Suppressor macrophage (primary cell): ENCODE data around the gene NUMA1.

ENCODE experiments used
- DNase-seq, 4 experiments: peaks; one replicate each; pipeline ENCODE4 v3.0.0-alpha.2; 2020 to 2022

The NUMA1 gene

GRCh38 chr11:72014761-72015320 lies 65.5 kb downstream of the NUMA1 start:
- no peak for DNase-seq

GRCh38 chr11:72013765-72014711 lies 66.3 kb downstream of the NUMA1 start:
- DNase-seq: no peak

GRCh38 chr11:72012897-72013721 lies 67.2 kb downstream of the NUMA1 start:
- no peak for DNase-seq

- DNase-seq: no peak
Observed at GRCh38 chr11:72012091-72012630, 68.2 kb downstream of the NUMA1 start.

DNA sequence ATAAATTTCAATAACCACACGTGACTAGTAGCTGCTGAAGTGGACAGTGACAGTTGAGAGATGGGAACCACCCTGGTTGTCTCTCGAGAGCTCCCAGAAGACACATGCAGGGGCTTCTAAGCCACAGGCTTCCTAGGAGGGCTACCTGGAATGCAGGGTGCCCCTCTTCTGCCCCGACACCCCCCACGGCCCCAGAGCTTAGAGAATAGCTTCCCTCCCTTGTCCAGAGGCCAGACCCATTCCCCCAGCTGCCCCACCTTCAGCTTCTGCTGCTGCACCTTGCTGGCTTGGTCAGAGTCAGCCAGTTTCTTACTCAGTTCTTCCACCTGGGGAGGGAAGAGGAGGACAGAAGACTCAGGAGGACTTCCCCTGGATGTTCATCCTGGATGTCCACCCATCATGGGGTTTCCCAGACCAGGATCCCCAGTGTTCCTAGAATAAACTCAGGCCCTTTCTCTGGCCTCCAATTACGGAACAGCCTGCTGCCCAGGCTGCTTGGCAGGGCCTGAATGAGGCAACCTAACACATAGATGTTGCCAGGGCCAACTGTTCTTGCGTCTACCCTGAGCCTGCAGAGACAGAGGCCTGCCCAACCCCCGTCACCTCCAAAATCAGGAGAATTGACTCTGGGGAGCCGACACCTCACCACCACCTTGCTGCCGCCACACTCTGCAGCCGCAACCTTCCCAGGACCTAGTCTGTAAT lies 69.7 kb downstream of the NUMA1 start:
- DNase-seq: no peak

DNA sequence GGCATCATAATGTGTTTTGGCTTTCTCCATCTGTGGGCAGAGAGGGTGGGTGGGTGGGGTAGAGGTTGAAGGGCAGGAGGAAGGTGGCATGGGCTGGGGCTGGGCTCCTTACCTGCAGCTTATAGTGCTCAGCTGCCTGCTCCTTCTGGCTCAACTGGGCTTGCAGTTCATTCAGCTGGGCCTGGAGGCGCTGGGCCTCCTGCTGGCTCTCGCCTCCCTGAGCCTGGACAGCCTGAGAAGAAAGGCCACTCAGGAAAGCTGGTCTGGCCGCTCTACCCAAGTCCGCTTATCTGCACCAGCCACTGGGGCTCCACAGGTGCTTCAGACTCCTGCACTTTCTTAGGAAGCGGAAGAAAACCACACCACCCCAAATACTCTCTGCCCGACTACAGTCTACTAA lies 71.2 kb downstream of the NUMA1 start:
- no peak for DNase-seq

DNA sequence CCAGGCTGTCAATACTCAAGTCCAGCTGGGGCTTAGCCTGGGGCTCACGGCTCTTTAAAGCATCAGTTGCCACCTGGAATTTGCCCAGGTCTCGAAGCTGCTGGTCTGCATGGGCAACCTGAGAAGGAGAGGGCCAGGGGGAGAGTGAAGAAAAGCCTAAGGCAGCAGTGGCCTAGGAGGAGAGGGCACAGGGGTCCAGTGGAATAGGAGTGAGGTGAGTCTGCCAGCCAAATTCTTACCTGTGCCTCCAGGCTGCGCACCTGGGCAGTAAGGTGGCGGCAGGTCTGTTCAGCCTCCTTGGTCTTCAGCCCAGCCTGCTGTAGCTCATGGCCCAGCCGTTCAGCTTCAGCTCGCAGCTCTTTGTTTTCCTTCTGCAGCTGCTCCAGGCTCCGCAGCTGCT lies 71.6 kb downstream of the NUMA1 start:
- no peak for DNase-seq

DNA sequence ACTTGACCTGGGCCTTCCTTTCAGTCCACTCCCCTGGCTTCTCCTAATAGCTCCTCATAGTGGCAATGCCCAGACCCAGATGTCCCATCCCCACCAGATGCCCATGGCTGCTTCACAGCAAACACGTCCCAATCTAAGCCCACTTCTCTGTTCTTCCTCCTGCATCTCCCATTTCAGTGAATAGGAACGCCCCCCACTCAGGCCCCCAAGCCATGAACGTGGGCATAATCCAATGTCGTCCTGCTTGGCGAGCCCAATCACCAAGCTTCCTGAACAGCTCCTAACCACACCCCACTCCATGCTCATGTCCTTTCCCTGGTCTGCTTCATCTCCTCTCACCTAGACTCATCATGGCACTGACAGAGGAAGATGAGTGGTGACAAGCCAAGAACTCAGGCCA lies 72.8 kb downstream of the NUMA1 start:
- no peak for DNase-seq

GRCh38 chr11:72007089-72007476 lies 73.3 kb downstream of the NUMA1 start:
- no peak for DNase-seq

- no peak for DNase-seq
Observed at GRCh38 chr11:72006309-72007088, 73.8 kb downstream of the NUMA1 start.

DNA sequence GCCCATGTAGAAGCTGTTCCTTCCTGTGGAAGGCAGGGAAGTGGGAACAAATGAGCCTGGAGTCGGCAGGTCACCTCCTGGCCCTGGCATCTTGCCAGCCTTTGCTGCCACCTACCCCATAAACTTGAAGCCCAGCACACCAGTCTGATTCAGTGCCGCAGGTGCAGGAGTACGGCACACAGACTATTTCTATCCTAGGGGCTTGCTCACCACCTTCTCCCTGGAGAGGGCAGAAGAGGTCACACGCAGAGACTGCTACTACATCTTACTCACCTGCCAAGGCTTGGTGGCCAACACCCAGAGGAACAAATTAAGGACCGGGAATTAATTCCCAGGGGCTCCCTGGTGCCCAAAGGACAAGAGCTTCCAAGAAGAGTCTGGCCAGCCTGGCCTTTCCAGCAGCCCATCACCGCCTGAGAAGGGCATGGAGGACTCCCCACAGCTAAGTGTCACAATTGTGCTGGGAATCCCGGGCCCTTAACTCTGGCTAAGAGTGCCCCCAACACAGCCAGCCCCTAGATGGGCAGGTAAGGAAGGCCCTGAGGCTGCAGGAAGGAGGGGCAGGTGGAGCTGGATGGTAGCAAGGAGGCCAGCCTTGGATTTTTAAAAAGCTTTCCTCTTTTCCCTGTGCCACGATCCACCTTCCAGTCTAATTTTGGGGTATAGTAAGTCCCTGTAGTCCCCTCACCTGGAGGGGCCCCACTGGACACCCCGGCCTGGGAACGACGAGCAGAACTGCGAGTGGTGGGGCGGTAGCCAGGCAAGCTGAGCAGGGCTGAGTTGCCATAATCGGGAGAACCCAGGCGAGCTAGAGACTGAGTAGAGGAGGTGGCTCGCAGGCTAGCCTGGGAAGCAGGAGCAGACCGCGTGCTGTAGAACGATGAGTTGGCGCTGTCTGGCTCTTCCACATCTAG lies 74.7 kb downstream of the NUMA1 start:
- DNase-seq: no peak

DNA sequence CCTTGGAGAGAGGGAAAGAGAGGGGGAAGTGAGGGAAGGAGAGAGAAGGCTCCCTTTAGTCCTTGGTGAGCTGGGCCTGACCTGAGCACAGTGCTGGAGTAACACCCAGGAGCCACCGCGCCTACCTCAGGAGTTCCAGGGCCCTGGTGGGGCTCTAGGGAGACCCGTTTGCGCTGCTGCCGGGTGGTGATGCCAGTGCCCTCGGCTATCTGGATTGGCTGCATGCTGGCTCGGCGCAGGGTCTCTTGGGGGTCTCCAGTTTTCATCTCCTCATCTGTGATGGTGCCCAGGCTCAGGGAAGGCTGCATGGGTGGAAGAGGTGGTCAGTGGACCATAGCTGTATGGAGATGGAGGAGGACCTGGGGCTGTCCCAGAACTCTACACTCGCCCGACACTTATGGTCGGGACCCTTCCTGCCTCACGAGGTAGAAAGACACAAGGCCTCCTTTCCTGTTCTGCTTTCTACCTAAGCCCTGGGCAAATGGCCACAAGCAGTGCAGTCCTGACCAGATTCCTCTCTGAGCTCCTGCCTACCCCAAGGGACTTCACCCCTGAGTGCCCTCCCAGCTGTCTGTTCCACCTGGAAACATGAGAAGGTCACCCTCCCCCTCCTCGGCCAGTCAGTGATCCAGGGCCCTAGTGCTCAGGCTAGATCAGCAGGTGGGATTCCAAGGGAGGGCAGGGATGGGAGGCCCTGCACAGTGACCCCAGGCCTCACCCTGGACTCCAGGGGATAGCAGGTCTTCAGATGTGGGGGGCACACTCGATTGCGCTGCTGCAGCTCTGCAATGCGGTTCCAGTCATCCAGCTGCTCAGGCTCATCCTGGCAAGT lies 75.6 kb downstream of the NUMA1 start:
- no peak for DNase-seq

GRCh38 chr11:72003776-72004171 lies 76.6 kb downstream of the NUMA1 start:
- no peak for DNase-seq

DNA sequence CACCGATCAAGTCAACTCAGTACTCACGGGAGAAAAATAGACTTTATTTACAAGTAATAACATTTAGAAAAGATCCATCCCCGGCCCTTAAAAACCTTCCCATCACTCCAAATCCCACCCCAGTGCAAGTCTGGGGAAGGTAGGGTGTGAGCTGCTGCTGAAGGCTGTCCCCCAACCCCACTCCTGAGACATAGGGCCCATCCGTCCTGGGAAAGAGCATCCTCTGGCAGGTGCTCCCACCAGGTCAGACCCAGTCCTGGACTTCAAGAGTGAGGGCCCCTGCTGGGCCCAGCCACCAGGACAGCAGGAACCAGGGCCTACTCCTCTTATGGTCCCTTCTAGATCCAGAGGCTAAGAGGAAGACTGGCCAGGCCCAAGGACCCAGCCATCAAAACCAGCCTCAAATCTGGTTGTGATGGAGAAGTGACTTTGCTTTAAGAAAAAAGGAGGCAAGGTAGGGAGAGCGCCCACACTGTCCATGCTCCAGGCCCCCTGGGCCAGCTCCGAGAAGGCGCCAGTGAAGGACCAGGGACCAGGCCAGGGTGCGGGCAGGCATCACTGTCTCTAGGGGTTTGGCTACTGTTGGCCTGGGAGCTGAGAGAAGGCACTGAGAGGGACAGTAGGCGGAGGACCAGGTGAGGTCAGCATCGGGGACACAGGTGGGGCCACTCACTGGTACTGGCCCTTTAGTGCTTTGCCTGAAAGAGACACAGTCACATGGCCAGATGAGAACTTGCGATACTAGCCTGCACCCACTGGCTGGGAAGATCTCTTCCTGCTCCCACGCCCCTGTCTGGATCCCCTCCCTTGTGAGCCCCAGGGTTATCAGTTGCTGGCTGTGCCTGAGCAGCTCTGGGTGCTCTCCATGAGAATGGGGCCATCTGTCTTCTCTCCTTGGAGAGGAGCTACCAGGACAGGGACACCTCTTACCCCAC lies 77.2 kb downstream of the NUMA1 start:
- no peak for DNase-seq

DNA sequence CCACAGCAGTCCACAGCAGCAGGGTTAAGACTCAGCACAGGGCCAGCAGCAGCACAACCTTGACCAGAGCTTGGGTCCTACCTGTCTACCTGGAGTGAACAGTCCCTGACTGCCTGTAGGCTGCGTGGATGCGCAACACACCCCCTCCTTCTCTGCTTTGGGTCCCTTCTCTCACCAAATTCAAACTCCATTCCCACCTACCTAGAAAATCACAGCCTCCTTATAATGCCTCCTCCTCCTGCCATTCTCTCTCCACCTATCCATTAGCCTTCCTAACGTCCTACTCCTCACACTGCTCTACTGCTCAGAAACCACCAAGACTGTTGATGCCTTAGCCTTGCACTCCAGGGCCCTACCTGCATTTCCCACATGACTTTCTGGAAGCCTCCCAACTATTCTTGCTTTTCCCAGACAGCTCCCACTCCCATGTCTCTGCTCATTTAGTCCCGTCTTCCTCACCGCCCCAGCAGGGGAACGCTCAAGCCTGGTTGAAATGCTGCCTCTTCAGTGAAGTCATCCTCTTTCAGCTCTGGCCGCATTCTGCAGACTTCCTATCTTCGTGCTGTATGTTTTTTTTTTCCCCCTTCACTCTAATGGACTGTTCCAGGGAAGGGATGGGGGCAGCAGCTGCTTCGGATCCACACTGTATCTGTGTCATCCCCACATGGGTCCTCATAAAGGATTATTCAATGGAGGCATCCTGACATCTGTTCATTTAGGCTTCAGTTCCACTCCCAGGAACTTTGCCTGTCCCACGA lies 78.3 kb downstream of the NUMA1 start:
- DNase-seq: no peak

GRCh38 chr11:72001285-72001684 lies 79.1 kb downstream of the NUMA1 start:
- no peak for DNase-seq

DNA sequence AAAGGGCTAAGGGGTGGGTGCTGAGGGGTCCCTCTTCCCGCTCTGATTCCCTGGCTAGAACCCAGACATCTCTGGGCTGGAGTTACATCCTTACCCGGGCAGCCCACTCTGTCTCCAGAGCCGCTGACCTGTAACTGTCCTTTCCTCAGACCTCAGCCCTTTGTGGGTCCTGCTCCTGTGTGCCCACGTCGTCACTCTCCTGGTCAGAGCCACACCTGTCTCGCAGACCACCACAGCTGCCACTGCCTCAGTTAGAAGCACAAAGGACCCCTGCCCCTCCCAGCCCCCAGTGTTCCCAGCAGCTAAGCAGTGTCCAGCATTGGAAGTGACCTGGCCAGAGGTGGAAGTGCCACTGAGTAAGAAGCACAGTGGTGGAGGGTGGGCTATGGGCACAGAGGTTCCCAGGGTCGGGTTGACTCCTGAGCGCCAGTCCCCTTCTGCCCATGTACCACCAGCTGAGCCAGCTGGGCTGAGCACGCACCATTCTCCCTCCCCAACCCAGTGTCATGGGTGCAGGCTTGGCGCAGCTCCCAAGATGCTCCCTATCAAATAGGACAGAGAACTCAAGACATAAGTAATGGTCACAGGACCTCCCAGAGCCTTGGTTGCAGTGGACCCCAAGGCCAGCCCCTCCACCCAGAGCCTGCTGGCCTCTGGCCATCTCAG lies 80.0 kb downstream of the NUMA1 start:
- DNase-seq: no peak
